Nephron progenitor cell (in vitro differentiated cells): ENCODE measurements around the gene PTPRK.

Source experiments
- DNase-seq: peaks from one replicate; pipeline ENCODE4 v3.0.0; 2021
- H3K27ac Mint-ChIP-seq: 2 replicates; pipeline ENCODE4 v1.8.0; 2021; ENCODE audit warnings: mild to moderate bottlenecking, moderate library complexity, mixed read lengths
- H3K27me3 Mint-ChIP-seq: 2 replicates; pipeline ENCODE4 v1.8.0; 2021; ENCODE audit warnings: mild to moderate bottlenecking, low read depth, mixed read lengths; ENCODE audit not compliant: poor library complexity
- H3K36me3 Mint-ChIP-seq: 2 replicates; pipeline ENCODE4 v1.8.0; 2021; ENCODE audit warnings: low read depth, mixed read lengths
- H3K4me1 Mint-ChIP-seq: 2 replicates; pipeline ENCODE4 v1.8.0; 2021; ENCODE audit warnings: mixed read lengths
- H3K4me3 Mint-ChIP-seq: 2 replicates; pipeline ENCODE4 v1.8.0; 2021; ENCODE audit warnings: mild to moderate bottlenecking, moderate library complexity, mixed read lengths
- H3K9me3 Mint-ChIP-seq: 2 replicates; pipeline ENCODE4 v1.8.0; 2021; ENCODE audit warnings: mild to moderate bottlenecking, moderate library complexity, mixed read lengths
- CTCF ChIP-seq: fragments of 200-600 bp; sonication (generic); IDR thresholded peaks from 2 replicates; pipeline ENCODE4 v1.5.0; 2021; ENCODE audit warnings: antibody characterized with exemption

The PTPRK gene

GRCh38 chr6:128554302-128554701 is 33.9 kb upstream of the PTPRK start:
- Mint-ChIP-seq H3K36me3 (no peaks in the 10 kb centered on the region), H3K9me3 (no peaks in the 10 kb centered on the region), H3K4me3 (no peak overlapping the region), H3K4me1 (no peaks in the 10 kb centered on the region), H3K27me3 (peaks cover 8% of the 10 kb centered on the region), H3K27ac (no peak overlapping the region)
- no peak for DNase-seq
- TF ChIP-seq CTCF, result no peak

- DNase-seq, result no peak
- no peaks in the 10 kb centered on the region for H3K27me3 Mint-ChIP-seq
- no peak overlapping the region for H3K4me3 Mint-ChIP-seq
- no peaks in the 10 kb centered on the region for H3K36me3 Mint-ChIP-seq
- H3K27ac Mint-ChIP-seq, result no peak overlapping the region
- no peaks in the 10 kb centered on the region for H3K4me1 Mint-ChIP-seq
- TF ChIP-seq CTCF, result no peak
- no peaks in the 10 kb centered on the region for H3K9me3 Mint-ChIP-seq
Measured at GRCh38 chr6:128541261-128541660, 20.9 kb upstream of the PTPRK start.

GRCh38 chr6:128538763-128539162 is 18.4 kb upstream of the PTPRK start:
- H3K27ac Mint-ChIP-seq, result no peak overlapping the region
- H3K36me3 Mint-ChIP-seq, result no peaks in the 10 kb centered on the region
- no peaks in the 10 kb centered on the region for H3K9me3 Mint-ChIP-seq
- no peak overlapping the region for H3K4me3 Mint-ChIP-seq
- no peak for TF ChIP-seq CTCF
- no peaks in the 10 kb centered on the region for H3K4me1 Mint-ChIP-seq
- no peak for DNase-seq
- H3K27me3 Mint-ChIP-seq, result no peaks in the 10 kb centered on the region

GRCh38 chr6:128532827-128533226 is 12.4 kb upstream of the PTPRK start:
- Mint-ChIP-seq H3K9me3 (no peaks in the 10 kb centered on the region), H3K36me3 (no peaks in the 10 kb centered on the region), H3K4me3 (no peak overlapping the region), H3K27ac (no peak overlapping the region), H3K4me1 (no peaks in the 10 kb centered on the region), H3K27me3 (peaks cover 5% of the 10 kb centered on the region)
- TF ChIP-seq CTCF, result no peak
- DNase-seq, result no peak

DNA sequence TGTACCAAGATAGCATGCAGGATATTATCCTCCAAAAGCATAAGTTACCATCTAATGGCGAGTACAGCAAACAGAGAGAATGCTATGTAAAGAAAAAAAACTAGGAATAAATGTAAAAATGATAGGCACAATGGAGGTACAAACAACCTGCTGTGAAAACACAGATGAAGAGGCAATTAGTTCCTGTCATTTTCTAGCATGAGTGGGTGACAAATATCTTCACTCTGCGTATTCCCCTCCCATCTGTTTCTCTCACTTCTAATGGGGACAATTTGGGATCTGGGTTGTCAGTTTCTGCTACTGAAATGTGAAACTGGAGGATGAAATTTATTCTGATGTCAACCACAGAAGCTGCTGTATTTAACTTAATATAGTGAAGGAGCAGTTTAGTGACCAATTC is 11.7 kb upstream of the PTPRK start:
- Mint-ChIP-seq H3K9me3 (no peaks in the 10 kb centered on the region), H3K36me3 (no peaks in the 10 kb centered on the region), H3K4me3 (no peak overlapping the region), H3K4me1 (no peaks in the 10 kb centered on the region), H3K27me3 (peaks cover 5% of the 10 kb centered on the region), H3K27ac (no peak overlapping the region)
- DNase-seq, result no peak
- TF ChIP-seq CTCF, result no peak

DNA sequence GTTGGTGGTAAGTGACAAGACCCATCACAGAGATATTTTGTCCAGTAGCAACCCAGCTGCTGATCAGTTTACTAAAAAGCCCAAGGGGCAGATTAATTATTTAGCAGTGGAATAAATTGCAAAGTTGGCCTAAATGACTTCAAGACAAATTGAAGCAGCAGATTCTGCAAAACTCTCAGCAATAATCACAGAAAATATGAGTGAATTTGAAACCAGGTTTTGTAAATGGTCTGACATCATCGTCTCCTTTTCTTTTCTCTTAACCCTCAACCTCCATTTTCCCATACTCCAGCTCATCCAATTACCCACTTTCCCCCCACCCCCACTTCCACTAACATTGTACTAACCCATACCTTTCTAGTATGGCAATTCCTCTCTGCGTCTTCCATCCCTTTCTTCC is 11.3 kb upstream of the PTPRK start:
- Mint-ChIP-seq H3K36me3 (no peaks in the 10 kb centered on the region), H3K4me1 (no peaks in the 10 kb centered on the region), H3K9me3 (no peaks in the 10 kb centered on the region), H3K27me3 (peaks cover 5% of the 10 kb centered on the region), H3K27ac (no peak overlapping the region), H3K4me3 (no peak overlapping the region)
- no peak for DNase-seq
- TF ChIP-seq CTCF, result no peak
